Eye (tissue), 1 donor: ENCODE results near the gene LMOD2.

Experiments
- DNase-seq: peaks from one replicate; pipeline ENCODE4 v3.0.0-alpha.2; 2015

LMOD2 gene

GRCh38 chr7:123641901-123642300 lies 13.8 kb upstream of the LMOD2 start:
- no peak for DNase-seq

DNA sequence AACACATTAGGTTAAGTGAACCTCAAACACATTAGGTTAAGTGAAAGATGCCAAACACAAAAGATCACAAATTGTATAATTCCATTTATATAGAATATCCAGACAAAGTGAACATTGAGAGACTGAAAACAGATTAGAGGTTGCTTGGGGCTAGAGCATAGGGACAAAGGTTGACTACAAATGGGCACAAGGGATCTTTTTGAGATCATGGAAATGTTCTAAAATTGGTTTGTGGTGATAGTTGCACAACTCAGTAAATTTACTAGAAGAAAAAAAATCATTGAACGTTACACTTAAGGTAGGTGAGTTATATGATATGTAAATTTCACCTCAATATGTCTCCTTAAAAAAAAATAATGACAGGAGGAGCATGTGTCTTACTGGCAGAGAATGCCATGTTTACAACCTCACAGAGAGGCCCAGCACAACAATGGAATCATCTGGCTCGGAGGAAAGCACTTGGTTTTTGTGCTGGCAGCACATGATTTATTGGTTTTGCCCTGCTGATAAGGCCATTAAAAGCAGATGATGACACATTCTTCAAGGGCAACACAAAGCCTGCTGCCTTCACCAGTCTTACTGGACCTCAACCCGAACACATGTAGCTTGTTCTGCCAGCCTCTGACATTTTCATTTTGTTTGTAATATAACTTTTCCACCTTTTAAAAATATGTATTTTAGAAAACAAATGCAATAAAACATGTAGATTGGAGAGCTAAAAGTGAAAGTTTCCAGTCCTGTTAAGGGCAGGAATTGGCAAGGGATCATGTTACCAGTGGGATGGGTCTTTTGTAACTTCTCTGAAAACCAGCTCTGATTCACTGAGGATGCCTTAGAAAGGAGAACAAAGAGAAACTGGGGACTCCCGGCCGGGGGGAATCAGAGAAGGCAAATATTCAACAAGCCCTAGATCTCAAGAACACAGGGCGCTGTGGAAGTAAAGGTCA lies 11.9 kb upstream of the LMOD2 start:
- peak; percentile 36 for DNase-seq

DNA sequence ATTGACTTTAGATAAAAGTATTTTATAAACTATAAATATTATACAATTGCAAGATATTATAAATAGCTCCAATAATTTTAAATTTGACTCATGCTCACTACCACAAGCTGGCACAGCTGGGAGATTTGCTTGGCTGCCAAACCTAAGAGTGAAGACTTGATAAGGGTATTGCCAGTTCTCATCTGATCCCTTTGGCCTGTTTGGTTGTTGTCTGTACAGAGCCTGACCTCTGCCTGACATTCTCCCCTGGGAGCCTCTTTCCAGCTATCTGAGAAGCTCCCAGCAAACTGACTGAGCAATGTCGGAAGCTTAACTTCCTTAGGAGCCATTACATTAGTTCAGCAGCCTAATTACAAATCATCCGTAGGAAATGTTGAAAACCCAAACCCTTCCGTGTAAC lies 10.2 kb upstream of the LMOD2 start:
- peak; percentile 33 for DNase-seq

DNA sequence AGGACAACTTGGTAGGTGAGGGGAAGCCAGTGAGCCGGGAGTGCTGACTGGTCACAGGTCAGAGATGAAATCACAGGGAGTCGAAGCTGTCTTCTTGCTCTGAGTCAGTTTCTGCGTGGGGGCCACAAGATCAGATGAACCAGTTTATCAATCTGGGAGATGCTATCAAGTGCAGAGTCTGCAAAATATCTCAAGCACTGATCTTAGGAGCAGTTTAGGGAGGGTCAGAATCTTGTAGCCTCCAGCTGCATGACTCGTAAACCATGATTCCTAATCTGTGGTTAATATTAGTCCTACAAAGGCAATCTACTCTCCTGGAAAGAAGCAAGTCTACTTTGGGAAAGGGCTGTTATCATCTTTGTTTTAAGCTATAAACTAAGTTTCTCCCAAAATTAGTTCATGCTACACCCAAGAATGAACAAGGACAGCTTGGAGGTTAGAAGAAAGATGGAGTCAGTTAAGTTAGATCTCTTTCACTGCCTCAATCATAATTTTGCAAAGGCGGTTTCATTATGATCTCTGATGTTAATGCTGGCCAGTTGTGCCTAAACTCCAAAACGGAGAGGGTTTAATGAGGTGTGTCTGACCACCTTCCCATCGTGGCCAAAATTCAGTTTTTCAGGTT lies 8.4 kb upstream of the LMOD2 start:
- DNase-seq = no peak

GRCh38 chr7:123649964-123650363 lies 5.7 kb upstream of the LMOD2 start:
- no peak for DNase-seq

DNA sequence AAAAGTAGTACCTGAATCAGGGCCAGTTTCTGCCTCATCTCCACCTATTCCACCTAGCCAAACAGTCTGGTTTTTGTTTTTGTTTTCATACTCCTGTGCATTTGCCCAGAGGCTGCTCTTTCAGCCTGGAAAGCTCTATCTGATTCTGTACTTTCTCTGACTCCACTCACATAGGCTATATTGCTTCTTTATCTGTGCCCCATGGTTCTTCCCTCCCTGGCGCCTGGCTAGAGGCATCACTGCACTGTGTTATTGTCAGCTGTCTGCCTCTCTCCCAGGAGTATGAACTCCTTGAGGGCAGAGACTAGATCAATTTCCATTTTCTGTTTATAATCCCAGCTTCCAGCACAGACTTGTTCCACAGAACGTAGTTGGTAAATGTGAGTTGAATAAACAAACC lies 5.1 kb upstream of the LMOD2 start:
- DNase-seq = no peak

DNA sequence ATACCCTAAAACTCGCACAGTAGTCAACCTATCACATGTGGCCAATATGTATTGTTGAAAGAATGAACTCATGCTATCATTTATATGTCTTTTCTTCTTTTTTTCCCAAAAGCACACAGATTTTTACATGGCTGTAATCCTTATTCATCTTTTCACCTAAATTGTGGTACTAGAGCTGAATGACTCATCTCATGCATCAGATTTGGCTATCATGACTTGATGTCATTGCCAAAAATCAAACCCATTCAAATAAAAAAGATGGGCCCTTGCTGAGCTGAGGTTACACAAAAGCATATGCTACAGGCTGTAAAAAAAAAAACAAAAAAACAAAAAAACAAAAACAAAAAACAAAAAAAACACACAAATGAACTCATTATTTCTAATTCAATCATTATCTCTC lies 3.3 kb upstream of the LMOD2 start:
- DNase-seq = no peak

GRCh38 chr7:123653162-123653561 lies 2.5 kb upstream of the LMOD2 start:
- no peak for DNase-seq

GRCh38 chr7:123656544-123657303 lies 1.1 kb downstream of the LMOD2 start:
- no peak for DNase-seq

DNA sequence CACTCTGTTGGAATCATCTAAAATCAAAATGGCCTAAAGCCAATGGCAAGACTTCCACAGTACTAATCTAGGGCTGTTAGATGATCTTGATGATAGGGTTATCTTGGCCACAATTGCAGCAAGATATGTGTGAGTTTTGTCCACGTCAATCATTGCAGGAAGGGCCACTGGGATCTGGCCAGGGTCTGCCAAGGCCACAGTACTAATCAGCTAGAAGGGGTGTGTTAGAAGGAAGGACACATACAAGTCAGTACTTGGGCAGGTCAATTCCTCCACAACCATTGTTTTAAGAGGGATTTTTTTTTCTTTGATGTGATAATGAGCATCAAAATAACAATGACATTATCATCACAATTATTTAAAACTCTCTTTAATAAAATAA lies 1.6 kb downstream of the LMOD2 start:
- no peak for DNase-seq

- DNase-seq = no peak
Observed at GRCh38 chr7:123658023-123658422, 2.4 kb downstream of the LMOD2 start.

DNA sequence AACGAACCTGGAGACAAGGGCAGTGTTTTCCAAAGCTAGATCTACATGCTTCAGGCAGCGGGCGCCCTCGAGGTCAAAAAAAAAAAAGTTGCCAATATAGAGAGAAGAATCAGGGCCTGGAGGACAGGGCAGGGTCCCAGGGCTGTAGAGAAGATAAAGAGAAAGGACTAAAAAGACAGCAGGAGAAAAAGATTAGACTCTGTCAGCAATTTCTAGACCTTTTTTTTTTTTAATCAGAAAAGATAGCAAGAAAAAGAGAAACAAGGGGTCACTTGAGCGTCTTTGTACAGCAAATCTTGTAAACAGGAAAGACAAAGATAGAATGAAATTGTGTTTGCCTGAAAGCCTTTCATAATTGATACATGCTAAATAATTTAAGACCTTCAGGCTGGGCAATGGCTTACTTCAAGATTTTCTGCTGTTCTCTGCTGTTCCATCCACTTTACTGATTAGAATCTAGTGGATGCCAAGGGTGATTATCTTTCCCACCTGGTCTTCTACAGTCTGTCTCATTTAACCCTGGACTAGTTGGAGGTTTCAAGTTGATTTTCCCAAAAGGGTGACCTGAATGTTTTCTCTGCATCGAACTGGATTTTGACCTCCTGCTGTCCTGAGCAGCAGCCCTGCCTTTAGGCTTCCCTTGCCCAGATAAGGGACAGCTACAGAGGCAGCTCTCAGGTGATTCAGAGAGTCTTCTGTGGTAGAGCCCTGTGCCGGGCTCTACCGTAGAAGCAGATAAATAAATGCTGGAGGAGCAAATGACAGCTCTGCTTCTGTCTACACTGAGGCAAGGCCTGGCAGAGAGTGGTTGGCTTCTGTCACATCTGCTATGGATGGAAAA lies 5.1 kb downstream of the LMOD2 start:
- DNase-seq = peak; percentile 37

DNA sequence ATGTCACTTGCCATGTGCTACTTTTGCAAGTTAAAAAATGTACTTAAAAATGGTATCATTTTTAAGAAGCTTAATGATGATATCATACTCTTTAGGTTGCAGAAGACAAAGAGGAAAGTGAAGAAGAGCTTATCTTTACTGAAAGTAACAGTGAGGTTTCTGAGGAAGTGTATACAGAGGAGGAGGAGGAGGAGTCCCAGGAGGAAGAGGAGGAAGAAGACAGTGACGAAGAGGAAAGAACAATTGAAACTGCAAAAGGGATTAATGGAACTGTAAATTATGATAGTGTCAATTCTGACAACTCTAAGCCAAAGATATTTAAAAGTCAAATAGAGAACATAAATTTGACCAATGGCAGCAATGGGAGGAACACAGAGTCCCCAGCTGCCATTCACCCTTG lies 6.1 kb downstream of the LMOD2 start:
- no peak for DNase-seq

DNA sequence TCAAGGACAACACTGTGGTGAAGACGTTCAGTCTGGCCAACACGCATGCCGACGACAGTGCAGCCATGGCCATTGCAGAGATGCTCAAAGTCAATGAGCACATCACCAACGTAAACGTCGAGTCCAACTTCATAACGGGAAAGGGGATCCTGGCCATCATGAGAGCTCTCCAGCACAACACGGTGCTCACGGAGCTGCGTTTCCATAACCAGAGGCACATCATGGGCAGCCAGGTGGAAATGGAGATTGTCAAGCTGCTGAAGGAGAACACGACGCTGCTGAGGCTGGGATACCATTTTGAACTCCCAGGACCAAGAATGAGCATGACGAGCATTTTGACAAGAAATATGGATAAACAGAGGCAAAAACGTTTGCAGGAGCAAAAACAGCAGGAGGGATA lies 6.6 kb downstream of the LMOD2 start:
- no peak for DNase-seq

DNA sequence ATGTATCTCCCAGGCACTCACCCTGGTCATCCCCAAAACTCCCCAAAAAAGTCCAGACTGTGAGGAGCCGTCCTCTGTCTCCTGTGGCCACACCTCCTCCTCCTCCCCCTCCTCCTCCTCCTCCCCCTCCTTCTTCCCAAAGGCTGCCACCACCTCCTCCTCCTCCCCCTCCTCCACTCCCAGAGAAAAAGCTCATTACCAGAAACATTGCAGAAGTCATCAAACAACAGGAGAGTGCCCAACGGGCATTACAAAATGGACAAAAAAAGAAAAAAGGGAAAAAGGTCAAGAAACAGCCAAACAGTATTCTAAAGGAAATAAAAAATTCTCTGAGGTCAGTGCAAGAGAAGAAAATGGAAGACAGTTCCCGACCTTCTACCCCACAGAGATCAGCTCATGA lies 7.1 kb downstream of the LMOD2 start:
- no peak for DNase-seq

DNA sequence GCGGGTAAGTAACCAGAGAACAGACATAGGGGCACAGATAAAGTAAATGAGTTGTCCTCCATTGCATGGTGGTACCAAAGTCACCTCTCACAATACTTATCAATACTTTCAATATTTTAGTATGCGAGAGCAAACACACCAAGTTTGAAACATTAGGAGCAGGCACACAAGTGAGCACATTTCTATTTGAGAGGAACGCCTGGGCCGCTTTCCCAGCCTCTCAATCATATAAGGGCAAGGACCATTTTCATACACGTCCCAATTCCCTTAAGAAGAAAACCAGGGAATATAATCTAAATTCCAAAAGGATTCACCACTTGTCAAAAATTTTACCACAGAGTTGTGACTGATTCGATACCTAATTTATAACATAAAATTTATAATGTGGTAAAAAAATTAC lies 7.5 kb downstream of the LMOD2 start:
- DNase-seq = no peak

DNA sequence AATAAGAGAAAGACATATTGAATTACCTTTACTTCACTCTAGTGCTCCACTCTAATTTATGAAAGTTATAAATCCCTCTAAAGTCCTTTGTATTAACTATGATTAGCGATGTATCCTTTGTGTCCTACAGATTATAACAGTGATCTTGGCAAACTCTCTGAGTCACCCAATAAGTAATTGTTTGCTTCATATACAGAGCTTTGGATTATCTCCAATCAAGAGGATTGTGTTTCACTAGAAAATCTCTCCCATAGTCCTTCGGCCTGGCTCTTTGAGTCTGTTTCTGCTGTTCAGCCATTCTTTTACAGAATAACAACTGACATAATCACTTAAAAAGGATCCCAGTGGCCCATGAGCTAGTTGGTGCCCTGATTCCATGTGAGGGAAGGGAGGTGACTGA lies 9.5 kb downstream of the LMOD2 start:
- no peak for DNase-seq

- DNase-seq = no peak
Observed at GRCh38 chr7:123665896-123666295, 10.2 kb downstream of the LMOD2 start.

DNA sequence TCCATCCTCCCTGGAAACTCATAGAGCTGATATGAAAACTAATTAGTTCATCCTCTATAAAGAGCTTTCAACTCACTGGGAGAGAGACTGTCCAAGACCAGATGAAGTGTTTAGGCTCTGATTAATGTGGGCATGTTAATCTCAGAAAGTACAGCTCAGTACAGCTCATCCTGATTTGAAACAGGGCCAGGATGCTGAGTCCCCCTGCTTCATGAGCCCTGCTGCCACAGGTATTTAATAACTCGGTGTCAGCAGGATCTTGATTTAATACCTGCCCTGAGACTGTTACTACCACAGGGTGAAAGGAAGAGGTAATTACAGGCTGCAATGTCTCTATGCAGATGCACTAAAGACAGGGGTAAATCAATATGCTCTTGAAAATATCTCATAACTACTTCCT lies 10.8 kb downstream of the LMOD2 start:
- DNase-seq = no peak

- DNase-seq = no peak
Observed at GRCh38 chr7:123669485-123669884, 13.8 kb downstream of the LMOD2 start.

DNA sequence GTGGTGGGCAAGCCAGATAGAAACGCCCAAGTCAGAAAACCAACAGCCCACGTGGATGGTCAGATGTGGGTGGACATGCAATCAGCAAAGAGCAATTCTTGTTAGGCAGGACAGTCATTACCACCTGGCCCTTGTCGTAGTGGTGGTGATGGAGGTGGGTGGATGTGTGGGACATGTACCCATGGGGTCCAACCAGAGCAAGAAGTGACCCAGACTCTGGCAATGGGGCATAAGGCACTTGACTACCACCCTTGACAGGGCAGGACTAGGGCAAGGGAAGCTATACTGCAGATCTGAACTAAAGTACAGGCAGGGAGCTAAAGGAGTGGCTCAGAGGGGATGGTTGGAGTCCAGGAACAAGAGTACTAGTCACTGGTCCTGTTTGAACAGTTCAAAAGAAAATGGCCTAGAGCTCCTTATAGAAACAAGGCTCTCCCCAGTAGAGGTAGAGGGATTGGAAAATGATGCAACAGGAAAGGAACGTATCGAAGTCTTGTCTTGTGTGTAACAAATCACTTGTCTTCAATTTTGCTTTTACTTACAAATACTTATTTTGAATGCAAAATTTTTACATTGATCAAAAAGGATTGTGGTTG lies 17.6 kb downstream of the LMOD2 start:
- DNase-seq = no peak

GRCh38 chr7:123673752-123674398 lies 18.2 kb downstream of the LMOD2 start:
- no peak for DNase-seq
